SK-N-SH (cell line): Measurements from ENCODE around the gene DHX57.

Experiments used
- CHD2 ChIP-seq: fragments of 150-350 bp; IDR thresholded peaks from 2 replicates; pipeline ENCODE4 v1.6.1; 2018; ENCODE audit warnings: low read length; ENCODE audit not compliant: partially characterized antibody
- CTCF ChIP-seq: fragments of 200-600 bp; sonication (generic); IDR thresholded peaks from 2 replicates; pipeline ENCODE4 v1.6.1; 2017; ENCODE audit warnings: antibody characterized with exemption, mild to moderate bottlenecking, moderate library complexity
- EP300 ChIP-seq, 2 experiments: IDR thresholded peaks; 2 replicates each; pipeline versions ENCODE4 v1.4.0 to v1.6.1; 2012; ENCODE audit warnings: borderline replicate concordance in 1 of 2, low read depth in 1 of 2, low read length in 1 of 2
- FOXM1 ChIP-seq: IDR thresholded peaks from 2 replicates; pipeline ENCODE4 v1.4.0; 2012; ENCODE audit warnings: low read depth, mild to moderate bottlenecking
- IRF3 ChIP-seq: fragments of 150-350 bp; IDR thresholded peaks from 2 replicates; pipeline ENCODE4 v1.6.1; 2016; ENCODE audit warnings: mild to moderate bottlenecking, low read depth, low read length
- JUND ChIP-seq: IDR thresholded peaks from 2 replicates; pipeline ENCODE4 v1.4.0; 2012
- POLR2AphosphoS5 ChIP-seq: IDR thresholded peaks from 2 replicates; pipeline ENCODE4 v1.6.1; 2012; ENCODE audit warnings: low read depth, low read length
- RAD21 ChIP-seq: IDR thresholded peaks from 2 replicates; pipeline ENCODE4 v1.6.1; 2012; ENCODE audit warnings: mild to moderate bottlenecking, low read length
- RCOR1 ChIP-seq: fragments of 150-350 bp; IDR thresholded peaks from 2 replicates; pipeline ENCODE4 v1.6.1; 2017; ENCODE audit warnings: antibody characterized with exemption, low read length
- RFX5 ChIP-seq: IDR thresholded peaks from 2 replicates; pipeline ENCODE4 v1.6.1; 2012; ENCODE audit warnings: mild to moderate bottlenecking, improper control_type of control experiment, low read length
- TAF1 ChIP-seq: IDR thresholded peaks from 2 replicates; pipeline ENCODE4 v1.6.1; 2012; ENCODE audit warnings: low read depth, mild to moderate bottlenecking, low read length, moderate library complexity, borderline replicate concordance
- YY1 ChIP-seq: IDR thresholded peaks from 2 replicates; pipeline ENCODE4 v1.4.0; 2012; ENCODE audit warnings: low read depth, mild to moderate bottlenecking
- TF ChIP-seq, protein P1 (sequence below): IDR thresholded peaks from 2 replicates; pipeline ENCODE4 v1.4.0; 2012; ENCODE audit warnings: low read depth
- TF ChIP-seq, protein P2 (sequence below): IDR thresholded peaks from 2 replicates; pipeline ENCODE4 v1.6.1; 2012; ENCODE audit warnings: mild to moderate bottlenecking, low read depth, low read length, moderate library complexity

DNA sequence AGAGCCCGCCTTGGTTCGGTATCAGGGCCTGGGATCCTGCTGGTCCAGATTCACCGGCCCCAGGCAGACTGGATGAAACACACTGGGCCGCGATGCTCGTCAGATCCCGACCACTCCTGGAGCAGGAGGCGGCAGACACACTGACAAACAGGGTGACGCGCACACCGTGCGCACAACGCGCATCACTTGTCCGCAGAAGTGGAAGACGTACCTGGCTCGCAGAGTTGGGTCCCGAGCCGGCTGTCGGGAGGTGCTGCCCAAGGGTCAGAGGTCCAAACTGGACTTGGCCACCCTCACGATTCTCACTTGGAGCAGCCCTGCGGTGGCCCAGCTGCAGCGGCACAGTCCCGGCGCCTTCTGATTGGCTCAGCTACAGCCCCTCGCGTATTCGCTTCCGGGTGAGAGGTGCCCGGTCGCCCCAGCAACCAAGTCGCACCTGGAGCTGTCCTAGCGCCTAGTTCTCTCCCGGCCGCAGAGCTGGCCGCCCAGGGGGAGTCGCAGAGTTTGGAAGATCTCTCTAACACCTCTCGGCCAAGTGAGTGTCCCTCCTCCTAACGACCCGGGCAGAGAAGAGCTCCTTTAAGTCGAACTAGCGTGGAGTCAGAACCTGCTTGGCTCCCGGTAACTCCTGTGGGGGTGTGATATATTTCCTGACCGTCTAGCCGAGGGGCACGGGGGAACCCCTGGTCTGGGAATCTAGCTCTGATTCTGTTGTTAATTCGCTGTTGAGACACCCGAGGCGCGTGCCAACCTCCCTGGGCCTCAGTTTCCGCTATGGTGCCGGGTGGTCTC, at the start of gene DHX57, which contains the start of gene MORN2:
- TF ChIP-seq CTCF (no peak), RAD21 (no peak), IRF3 (peak; percentile 36; the same call in 1 of the 2 replicates), POLR2AphosphoS5 (peak; percentile 83), JUND (no peak), YY1 (no peak), EP300 (IDR thresholded peaks at IDR 0.05; ENCODE audit: borderline replicate concordance in 1 of 2, low read depth in 1 of 2, low read length in 1 of 2) (no peak), RFX5 (no peak), CHD2 (peak; percentile 92), FOXM1 (no peak), TAF1 (peak; percentile 42), RCOR1 (no peak; the same call in 1 of the 2 replicates)
- TF ChIP-seq, protein P1, sequence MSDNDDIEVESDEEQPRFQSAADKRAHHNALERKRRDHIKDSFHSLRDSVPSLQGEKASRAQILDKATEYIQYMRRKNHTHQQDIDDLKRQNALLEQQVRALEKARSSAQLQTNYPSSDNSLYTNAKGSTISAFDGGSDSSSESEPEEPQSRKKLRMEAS: no peak
- TF ChIP-seq, protein P2, sequence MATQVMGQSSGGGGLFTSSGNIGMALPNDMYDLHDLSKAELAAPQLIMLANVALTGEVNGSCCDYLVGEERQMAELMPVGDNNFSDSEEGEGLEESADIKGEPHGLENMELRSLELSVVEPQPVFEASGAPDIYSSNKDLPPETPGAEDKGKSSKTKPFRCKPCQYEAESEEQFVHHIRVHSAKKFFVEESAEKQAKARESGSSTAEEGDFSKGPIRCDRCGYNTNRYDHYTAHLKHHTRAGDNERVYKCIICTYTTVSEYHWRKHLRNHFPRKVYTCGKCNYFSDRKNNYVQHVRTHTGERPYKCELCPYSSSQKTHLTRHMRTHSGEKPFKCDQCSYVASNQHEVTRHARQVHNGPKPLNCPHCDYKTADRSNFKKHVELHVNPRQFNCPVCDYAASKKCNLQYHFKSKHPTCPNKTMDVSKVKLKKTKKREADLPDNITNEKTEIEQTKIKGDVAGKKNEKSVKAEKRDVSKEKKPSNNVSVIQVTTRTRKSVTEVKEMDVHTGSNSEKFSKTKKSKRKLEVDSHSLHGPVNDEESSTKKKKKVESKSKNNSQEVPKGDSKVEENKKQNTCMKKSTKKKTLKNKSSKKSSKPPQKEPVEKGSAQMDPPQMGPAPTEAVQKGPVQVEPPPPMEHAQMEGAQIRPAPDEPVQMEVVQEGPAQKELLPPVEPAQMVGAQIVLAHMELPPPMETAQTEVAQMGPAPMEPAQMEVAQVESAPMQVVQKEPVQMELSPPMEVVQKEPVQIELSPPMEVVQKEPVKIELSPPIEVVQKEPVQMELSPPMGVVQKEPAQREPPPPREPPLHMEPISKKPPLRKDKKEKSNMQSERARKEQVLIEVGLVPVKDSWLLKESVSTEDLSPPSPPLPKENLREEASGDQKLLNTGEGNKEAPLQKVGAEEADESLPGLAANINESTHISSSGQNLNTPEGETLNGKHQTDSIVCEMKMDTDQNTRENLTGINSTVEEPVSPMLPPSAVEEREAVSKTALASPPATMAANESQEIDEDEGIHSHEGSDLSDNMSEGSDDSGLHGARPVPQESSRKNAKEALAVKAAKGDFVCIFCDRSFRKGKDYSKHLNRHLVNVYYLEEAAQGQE: peak; percentile 80; the same call in 1 of the 2 replicates
